Measurements from ENCODE around the gene KLF3.

DNA sequence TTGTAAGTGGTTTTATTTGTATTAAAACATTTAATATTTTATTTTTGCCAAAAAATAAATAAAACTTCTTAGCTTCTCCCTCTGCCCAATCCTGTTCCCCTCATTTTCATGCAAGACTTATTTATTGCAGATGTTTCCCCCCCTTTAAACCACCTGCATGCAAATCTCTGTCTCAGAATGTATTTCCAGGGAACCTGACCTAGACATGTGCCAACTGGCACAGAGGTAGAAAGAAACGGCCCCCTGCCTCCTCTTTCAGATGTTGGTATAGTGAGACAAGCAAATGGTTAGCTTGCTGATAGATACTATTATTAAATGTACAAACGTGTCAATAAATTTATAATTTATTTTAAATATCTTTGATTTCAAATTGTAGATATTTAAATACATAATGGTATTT lies 47.1 kb downstream of the KLF3 start:
- TF ChIP-seq, protein P1, sequence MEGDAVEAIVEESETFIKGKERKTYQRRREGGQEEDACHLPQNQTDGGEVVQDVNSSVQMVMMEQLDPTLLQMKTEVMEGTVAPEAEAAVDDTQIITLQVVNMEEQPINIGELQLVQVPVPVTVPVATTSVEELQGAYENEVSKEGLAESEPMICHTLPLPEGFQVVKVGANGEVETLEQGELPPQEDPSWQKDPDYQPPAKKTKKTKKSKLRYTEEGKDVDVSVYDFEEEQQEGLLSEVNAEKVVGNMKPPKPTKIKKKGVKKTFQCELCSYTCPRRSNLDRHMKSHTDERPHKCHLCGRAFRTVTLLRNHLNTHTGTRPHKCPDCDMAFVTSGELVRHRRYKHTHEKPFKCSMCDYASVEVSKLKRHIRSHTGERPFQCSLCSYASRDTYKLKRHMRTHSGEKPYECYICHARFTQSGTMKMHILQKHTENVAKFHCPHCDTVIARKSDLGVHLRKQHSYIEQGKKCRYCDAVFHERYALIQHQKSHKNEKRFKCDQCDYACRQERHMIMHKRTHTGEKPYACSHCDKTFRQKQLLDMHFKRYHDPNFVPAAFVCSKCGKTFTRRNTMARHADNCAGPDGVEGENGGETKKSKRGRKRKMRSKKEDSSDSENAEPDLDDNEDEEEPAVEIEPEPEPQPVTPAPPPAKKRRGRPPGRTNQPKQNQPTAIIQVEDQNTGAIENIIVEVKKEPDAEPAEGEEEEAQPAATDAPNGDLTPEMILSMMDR (IDR thresholded peaks at IDR 0.05) = no peak
- TF ChIP-seq POLR2A (IDR thresholded peaks at IDR 0.05) = no peak

Data from heart left ventricle (tissue), 13 donors.